ENCODE results near the gene GOLGA8O. TPM values are rescaled to one million over a fixed set of nuclear protein-coding genes. Genes with fewer than 3 reads are reported as not detected.
"Not testable (repeated sequence)": the region's sequence is repeated elsewhere in the genome, so short reads cannot be mapped to it uniquely, and the experiment has no call there.

The GOLGA8O gene, protein sequence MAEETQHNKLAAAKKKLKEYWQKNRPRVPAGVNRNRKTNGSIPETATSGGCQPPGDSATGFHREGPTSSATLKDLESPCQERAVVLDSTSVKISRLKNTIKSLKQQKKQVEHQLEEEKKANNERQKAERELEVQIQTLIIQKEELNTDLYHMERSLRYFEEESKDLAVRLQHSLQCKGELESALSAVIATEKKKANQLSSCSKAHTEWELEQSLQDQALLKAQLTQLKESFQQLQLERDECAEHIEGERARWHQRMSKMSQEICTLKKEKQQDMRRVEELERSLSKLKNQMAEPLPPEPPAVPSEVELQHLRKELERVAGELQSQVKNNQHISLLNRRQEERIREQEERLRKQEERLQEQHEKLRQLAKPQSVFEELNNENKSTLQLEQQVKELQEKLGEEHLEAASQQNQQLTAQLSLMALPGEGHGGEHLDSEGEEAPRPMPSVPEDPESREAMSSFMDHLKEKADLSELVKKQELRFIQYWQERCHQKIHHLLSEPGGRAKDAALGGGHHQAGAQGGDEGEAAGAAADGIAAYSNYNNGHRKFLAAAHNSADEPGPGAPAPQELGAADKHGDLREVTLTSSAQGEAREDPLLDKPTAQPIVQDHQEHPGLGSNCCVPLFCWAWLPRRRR
- total RNA-seq, result 2.0 TPM
- long read RNA-seq, result 0 reads

DNA sequence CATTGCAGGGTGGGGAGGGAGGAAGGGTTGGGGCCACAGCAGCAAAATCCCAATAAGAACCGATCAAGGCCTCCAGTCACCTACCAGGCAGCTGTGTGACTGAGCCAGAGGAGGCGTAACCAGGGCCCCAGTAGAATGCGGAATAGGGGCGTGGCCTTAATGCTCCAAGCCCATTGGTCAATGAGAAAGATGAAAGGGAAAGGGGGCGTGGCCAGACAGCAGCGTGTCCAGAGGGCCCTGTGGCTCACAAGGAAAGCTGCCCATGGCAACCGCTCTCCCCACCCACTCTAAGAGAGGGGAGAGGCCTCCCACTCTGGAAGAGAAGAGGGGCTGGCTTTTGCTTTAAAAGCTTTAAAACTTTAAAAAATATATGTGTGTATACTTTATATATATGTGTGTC is at the start of gene GOLGA8O:
Gene GOLGA8O, minus strand, starts transcription at position 101 of the 400 bp plus-strand sequence. Its CDS starts 98 bp downstream, at position 3.
- DNase-seq; intact Hi-C loops (cut with micrococcal nuclease); ATAC-seq: not testable (repeated sequence)

DNA sequence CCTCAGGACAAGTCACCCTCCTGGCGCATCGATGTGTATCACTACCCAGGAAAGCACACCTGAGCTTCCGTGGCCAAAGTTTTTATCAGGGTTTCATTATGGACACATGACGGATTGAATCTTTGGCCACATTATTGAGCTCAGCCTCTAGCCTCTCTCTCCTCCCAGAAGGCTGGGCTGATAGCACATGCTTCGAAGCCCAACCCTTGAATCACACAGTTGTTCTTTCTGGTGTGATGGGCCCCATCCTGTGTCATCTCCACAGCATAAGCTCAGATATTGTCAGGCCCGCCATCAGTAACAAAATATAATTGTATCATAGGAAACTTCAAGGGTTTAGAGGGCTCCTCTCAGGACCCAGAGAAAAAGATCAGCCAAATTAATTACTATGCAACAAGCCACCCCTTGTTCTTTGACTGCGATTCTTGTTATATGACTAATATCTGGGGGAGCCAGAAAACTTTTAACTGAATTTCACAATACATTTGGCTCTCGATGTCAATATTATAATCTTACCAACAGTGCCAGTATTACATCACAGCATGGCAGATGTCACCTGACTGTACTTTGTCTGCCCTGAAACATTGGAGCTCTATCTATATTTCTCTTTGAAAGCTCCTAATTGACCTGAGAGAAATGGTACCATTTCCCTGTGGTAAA is 48.8 kb upstream of the GOLGA8O start:
- intact Hi-C loops (cut with micrococcal nuclease); DNase-seq: not testable (repeated sequence)

DNA sequence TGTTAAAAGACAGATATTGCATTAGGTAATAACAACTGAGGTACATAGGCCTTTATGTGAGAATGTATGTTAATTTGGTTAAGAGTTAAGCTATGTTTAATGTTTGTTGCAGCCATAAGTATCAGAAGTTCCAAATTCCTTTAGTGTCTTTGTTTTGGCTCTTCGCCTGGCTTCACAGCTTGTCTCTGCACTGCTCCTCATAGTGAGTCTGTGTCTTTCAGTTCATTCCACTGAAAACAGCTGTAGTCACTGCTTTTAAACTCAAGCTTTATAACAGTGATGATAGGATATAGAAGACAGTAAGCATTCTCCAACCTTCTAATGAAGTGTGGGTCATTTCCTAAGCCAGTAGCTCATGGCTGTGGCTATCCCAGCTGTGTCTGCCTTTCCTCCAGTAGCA is 47.5 kb upstream of the GOLGA8O start:
- intact Hi-C loops (cut with micrococcal nuclease); DNase-seq: not testable (repeated sequence)
- peak; percentile 43 for ATAC-seq

More for the DNA sequence above, 48.8 kb upstream of the GOLGA8O start:
- peak; percentile 81 for ATAC-seq

DNA sequence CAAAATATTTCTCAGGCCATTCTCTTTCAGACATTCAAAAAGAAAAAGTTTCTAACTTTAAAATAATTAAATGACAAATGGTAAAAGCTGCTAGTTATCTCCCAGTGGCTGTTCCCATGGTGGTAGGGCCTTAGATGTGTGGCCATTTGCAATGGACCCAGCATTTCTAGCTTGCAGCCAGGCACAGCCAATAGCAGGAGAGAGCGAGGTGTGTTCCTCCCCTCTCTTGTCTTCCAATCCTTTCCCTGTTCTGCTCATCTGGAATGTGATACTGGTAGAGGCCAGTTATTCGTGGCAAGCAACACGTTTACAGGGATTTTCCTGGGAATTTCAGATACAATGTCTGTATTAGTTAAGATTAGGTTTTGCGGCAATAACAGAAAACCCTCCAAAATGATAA is 37.3 kb upstream of the GOLGA8O start:
- DNase-seq; ATAC-seq; intact Hi-C loops (cut with micrococcal nuclease): not testable (repeated sequence)

DNA sequence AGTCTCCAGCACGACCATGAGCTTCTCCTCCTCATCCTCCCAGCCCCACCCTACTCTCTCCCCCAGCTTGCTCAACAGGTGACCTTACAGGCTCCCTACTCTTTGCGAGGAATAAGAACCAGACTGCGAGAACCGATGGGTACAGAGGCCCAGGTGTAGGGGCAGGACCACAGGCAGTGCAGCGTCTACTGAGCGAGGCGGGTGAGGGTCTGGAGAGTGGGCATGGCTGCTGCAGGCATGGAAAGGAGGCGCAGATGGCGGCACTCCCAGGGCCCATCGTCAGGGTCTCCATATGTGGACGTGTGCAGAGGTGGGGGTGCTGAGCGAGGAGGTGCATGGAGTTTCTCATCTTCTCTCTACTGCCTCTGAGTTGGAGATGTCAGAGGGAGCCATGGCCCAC is 31.0 kb upstream of the GOLGA8O start:
- ATAC-seq, DNase-seq: not testable (repeated sequence)

DNA sequence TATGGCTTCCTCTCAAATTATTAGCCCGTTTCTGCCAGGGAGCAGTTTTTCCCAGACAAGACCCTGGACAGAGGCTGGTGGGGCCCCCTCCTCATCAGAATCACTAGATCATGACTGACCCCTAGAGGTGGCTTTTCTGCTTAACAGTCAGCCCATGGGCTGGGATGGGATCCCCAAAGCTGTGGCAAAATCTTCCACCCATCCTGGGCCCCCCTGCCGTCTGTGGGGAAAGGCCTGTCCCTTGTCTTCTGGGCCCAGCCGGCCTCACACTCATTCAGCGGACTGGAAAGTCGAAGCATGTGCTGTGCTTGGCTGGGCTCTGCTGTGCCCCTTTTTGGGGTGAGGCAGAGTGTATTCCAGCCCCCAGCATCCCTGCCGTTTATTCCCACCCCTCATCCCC is 27.9 kb upstream of the GOLGA8O start:
- intact Hi-C loops (cut with micrococcal nuclease); ATAC-seq; DNase-seq: not testable (repeated sequence)

More for the DNA sequence above, 31.0 kb upstream of the GOLGA8O start:
- intact Hi-C loops (cut with micrococcal nuclease), result not testable (repeated sequence)

DNA sequence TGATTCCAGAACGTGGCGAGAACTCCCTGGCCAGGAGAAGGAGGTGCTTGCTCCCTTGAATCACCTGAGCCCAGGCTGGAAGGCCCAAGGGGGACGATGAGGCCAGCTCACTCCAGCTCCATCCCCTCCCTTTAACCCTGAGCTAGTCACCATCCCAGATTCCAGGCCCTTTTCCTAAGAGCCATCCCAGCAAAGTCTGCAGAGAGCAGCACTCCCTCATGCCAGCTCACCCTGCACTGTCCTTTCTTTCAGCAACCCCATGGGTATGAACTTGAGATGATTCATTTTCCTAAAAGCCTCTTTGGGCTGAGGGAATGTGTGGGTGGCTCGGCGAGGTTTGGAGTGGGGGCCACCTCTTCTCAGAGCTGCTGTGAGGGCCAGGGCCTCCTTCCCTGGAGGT is 26.2 kb upstream of the GOLGA8O start:
- DNase-seq; intact Hi-C loops (cut with micrococcal nuclease); ATAC-seq: not testable (repeated sequence)

DNA sequence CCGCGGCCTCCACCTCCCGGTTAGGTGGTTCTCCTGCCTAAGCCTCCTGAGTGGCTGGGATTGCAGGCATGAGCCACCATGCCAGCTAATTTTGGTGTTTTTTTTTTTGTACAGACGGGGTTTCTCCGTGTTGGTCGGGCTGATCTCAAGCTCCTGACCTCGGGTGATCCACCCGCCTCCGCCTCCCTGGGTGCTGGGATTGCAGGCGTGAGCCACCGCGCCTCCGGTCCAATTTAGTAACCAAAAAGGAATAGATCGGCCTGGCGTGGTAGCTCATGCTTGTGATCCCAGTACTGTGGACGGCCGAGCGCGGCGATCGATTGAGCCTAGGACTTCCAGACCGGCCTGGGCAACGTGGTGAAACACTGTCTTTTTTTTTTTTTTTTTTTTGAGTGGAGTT is 12.6 kb upstream of the GOLGA8O start:
- DNase-seq; ATAC-seq; intact Hi-C loops (cut with micrococcal nuclease): not testable (repeated sequence)

DNA sequence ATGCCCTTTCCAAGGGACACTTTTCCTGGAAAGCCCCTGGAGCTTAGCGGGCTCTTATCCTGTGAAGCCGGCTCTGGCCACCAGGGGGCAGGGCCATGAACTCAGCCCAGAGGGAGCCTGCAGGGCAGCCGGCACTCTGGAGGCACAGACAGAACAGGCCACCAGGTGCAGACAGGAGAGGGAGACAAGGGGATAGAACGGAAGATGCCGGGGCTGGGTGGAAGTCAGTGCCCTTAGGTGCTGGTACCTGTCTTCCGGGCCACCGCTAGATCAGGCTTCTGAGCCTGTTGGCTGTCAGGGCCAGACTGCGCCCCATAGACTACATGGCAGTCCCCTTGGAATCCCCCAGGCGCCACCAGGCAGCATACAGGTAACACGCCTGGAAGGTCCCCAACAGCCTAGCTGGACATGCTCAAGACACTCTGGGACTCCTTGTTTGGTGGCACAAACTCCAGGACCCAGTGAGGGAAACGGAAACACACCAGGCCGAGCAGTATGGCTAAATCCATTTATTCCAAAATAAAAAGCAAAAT is 14.9 kb downstream of the GOLGA8O start:
- intact Hi-C loops (cut with micrococcal nuclease); ATAC-seq: not testable (repeated sequence)

DNA sequence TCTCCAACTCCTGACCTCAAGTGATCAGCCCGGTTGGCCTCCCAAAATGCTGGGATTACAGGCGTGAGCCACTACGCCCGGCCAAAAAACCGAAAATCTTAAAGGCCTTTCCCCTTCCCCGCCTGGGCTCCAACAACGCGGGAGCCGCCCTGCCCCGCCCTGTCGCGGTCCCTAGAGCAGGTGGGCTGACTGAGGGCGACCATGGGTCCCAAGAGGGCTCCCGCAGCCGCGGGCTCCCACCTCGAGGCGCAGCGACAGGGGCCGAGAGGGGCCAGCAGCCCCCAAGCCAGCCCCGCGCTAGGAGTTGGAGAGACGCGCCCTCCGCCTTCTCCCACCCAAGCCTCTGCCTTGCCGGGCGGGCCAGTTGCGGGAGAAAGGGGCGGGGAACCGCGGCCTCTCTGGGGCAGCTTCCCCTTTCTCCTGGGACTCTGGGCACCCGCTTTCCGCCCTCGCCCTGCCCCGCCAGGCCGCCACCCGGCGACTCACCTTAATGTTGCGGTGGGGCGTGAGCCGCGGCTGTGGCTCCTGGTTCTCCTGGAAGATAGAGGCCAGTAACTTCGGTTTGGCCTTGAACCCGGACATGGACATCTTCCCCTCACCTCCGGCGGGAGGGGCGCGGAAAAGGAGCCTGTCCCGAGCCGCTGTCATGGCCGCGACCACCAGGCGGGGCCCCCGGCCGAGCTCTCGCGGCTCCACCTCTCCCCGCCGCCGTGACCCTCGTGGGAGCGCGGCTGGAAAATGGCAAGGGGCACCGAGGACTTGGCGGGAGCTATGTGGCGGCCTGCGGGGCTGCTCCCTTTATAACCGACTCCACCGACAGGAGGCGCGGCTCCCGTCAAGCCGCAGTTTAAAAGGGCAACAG is 21.1 kb downstream of the GOLGA8O start:
- DNase-seq; intact Hi-C loops (cut with micrococcal nuclease): not testable (repeated sequence)
- ATAC-seq, result peak; percentile 84

More for the DNA sequence above, 14.9 kb downstream of the GOLGA8O start:
- not testable (repeated sequence) for DNase-seq

DNA sequence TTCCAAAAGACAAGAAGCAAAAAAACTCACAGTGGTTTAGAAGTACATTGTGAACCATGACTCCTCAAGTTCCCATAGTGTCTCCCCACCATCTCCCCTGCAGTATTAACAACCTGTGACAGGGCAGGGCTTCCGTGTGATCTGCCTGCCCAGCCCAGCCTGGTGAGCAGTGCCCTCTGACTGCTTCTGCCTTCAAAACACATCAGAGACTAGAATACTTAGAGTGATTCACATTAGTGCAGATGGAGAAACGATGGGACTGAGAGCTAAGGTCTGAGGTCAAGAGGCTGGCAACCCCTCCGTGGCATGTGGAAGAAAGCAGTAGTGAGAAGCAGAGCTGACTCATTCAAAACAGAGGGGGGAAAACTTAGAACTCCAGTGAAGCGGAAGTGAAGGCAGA is 27.8 kb downstream of the GOLGA8O start:
- not testable (repeated sequence) for ATAC-seq, DNase-seq

DNA sequence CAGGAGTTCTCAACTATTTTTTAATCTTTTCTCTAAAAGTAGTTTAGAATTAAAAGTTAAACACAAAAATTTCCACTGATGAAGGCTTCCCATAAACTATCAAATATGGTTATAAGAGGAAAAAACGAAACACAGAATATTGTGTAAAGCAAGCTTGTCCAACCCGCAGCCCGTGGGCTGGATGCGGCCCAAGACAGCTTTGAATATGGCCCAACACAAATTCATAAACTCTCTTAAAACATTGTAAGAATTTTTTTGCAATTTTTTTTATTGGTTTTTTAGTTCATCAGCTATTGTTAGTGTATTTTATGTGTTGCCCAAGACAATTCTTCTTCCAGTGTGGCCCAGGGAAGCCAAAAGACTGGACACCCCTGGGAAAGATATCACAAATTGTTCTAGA is 28.9 kb downstream of the GOLGA8O start:
- ATAC-seq; intact Hi-C loops (cut with micrococcal nuclease): not testable (repeated sequence)
- peak; percentile 39 for DNase-seq

More for the DNA sequence above, 27.8 kb downstream of the GOLGA8O start:
- intact Hi-C loops (cut with micrococcal nuclease), result not testable (repeated sequence)

DNA sequence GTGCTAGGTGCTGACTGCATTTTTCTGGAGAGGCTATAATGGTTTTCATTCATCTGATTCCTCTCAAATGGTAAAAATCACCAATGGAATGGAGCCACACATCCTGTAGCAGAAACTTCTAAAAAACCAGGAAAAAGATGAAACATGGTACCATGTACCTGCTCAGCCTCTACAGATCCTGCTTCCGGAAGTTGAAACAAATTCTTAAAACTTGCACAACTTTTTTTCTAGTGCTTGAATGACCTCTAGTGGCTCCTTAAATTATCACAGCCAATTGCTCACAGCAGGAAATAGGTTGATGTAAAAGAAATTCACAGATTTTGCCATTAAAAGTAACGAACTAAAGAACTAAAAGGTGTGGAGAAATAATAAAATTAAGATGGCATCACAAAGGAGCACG is 47.5 kb downstream of the GOLGA8O start:
- intact Hi-C loops (cut with micrococcal nuclease); ATAC-seq; DNase-seq: not testable (repeated sequence)

DNA sequence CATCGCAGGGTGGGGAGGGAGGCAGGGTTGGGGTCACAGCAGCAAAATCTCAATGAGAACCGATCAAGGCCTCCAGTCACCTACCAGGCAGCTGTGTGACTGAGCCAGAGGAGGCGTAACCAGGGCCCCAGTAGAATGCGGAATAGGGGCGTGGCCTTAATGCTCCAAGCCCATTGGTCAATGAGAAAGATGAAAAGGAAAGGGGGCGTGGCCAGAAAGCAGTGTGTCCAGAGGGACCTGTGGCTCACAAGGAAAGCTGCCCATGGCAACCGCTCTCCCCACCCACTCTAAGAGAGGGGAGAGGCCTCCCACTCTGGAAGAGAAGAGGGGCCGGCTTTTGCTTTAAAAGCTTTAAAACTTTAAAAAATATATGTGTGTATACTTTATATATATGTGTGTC is 52.2 kb downstream of the GOLGA8O start, which contains the start of gene GOLGA8K:
Gene GOLGA8K, minus strand, starts transcription at position 101 of the 400 bp plus-strand sequence. Its CDS starts 98 bp downstream, at position 3.
- DNase-seq; ATAC-seq; intact Hi-C loops (cut with micrococcal nuclease): not testable (repeated sequence)

DNA sequence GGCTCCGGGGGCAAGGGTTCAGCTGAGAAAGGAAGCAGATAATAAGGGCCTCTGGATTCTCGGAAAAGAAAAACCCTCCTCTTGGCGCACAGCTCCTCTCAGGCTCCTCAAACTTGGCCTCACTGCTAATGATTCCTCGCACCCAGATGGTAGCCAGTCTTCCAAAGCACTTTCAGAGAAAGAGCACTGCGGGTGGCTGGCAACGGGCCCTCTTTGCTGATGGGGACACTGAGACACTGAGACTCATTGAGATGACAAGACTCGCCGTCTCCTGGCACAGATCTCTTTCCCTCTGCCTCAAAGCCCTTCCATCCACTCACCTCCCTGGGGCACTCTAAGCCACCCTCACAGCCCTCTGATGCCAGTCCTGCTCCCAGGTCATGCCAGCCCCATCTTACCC is 58.9 kb downstream of the GOLGA8O start:
- DNase-seq; ATAC-seq; intact Hi-C loops (cut with micrococcal nuclease): not testable (repeated sequence)
